Activated naive CD4-positive, alpha-beta T cell treated with anti-CD3 and anti-CD28 coated beads, Interleukin-2, amount 10 ng/mL, durations not matched to agents 7 days and 5 days (primary cell): ENCODE data around the gene RIPOR1.

Experiments used
- CTCF ChIA-PET: fragments of 350-600 bp; sonication (Branson Sonifier 250); formaldehyde crosslinking; loops from one replicate; lab custom pipeline; 2021; ENCODE audit warnings: antibody characterized with exemption; lab: Charles Lee
- DNase-seq: peaks from one replicate; pipeline ENCODE4 v3.0.0-alpha.2; 2020
- H3K27ac Mint-ChIP-seq: one replicate; pipeline ENCODE4 v1.8.0; 2021; ENCODE audit warnings: mild to moderate bottlenecking, moderate library complexity, mixed read lengths
- H3K27me3 Mint-ChIP-seq: one replicate; pipeline ENCODE4 v1.8.0; 2021; ENCODE audit warnings: mild to moderate bottlenecking, mixed read lengths
- H3K36me3 Mint-ChIP-seq: one replicate; pipeline ENCODE4 v1.8.0; 2021; ENCODE audit warnings: mixed read lengths
- H3K4me1 Mint-ChIP-seq: one replicate; pipeline ENCODE4 v1.8.0; 2021; ENCODE audit warnings: mixed read lengths
- H3K4me3 Mint-ChIP-seq: one replicate; pipeline ENCODE4 v1.8.0; 2021; ENCODE audit warnings: mild to moderate bottlenecking, moderate library complexity, mixed read lengths
- H3K9me3 Mint-ChIP-seq: one replicate; pipeline ENCODE4 v1.8.0; 2021; ENCODE audit warnings: mixed read lengths

The RIPOR1 gene

DNA sequence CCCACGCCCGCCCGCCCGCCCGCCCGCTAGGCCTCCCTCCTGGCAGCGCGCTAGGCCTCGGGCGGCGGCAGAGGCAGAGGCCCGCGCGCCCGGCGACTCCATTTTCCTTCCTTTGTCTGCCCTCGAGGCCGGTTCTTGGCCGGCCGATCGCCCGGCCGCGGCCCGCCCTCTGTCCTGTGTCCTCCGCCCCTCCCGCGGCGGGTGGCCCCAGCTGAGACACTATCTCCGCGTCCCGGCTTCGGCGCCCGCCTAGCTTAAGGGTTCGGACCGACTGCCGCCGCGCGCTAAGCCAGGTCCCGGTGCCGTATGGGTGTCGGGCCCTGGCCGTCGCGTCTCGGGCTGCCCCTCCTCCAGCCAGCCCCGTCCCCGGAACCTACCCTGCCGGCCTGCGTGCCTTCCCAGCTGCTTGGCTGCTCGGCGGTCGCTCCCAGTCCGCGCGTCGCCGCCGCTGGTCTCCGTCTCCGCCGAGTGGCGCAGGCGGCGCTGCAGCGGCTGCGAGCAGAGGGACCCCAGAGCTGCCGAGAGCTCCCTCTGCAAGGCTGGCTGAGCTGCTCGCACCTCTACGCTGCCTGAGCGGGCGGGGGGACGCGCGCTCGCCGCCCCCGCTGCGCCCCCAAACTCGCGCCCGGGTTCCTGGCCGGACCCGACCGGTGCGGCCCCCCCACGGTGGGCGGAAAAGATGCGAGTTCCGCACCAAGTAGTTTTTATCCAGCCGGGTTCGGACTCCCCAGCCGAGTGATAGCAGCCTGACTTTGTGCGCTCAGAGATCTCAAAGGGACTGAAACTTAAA, 34.5 kb downstream of the RIPOR1 start:
- H3K27ac Mint-ChIP-seq: peak overlapping the region; percentile 97
- peaks cover 21% of the 10 kb centered on the region for H3K36me3 Mint-ChIP-seq
- H3K4me1 Mint-ChIP-seq: peaks cover 55% of the 10 kb centered on the region
- CTCF ChIA-PET: interaction anchor here (0.8 to 7.8 kb wide), 15 partner anchors 9 to 108 kb away, joined by 3 to 171 read pairs (median 4); partner anchors contain the start of genes ACD and CARMIL2
- peak; percentile 70 for DNase-seq
- no peaks in the 10 kb centered on the region for H3K27me3 Mint-ChIP-seq
- H3K4me3 Mint-ChIP-seq: peak overlapping the region; percentile 89
- H3K9me3 Mint-ChIP-seq: no peaks in the 10 kb centered on the region

GRCh38 chr16:67563708-67564468, 35.3 kb downstream of the RIPOR1 start:
- peak overlapping the region; percentile 97 for H3K27ac Mint-ChIP-seq
- H3K27me3 Mint-ChIP-seq: no peaks in the 10 kb centered on the region
- CTCF ChIA-PET: interaction anchor here (0.7 to 7.8 kb wide), 13 partner anchors 12 to 104 kb away, joined by 3 to 171 read pairs (median 4); partner anchors contain the start of genes ACD and CARMIL2
- DNase-seq: peak; percentile 54
- H3K9me3 Mint-ChIP-seq: no peaks in the 10 kb centered on the region
- peak overlapping the region; percentile 89 for H3K4me3 Mint-ChIP-seq
- H3K4me1 Mint-ChIP-seq: peaks cover 58% of the 10 kb centered on the region
- peaks cover 21% of the 10 kb centered on the region for H3K36me3 Mint-ChIP-seq

GRCh38 chr16:67565470-67566100, 37.0 kb downstream of the RIPOR1 start:
- Mint-ChIP-seq H3K4me3 (peak overlapping the region; percentile 89), H3K9me3 (no peaks in the 10 kb centered on the region), H3K36me3 (peaks cover 12% of the 10 kb centered on the region), H3K27me3 (no peaks in the 10 kb centered on the region), H3K27ac (peak overlapping the region; percentile 72), H3K4me1 (peaks cover 45% of the 10 kb centered on the region)
- DNase-seq: no peak
- CTCF ChIA-PET: interaction anchor here (7.8 kb wide), 1 partner anchor 18 kb away, joined by 171 read pairs; no protein-coding TSS in a partner anchor

DNA sequence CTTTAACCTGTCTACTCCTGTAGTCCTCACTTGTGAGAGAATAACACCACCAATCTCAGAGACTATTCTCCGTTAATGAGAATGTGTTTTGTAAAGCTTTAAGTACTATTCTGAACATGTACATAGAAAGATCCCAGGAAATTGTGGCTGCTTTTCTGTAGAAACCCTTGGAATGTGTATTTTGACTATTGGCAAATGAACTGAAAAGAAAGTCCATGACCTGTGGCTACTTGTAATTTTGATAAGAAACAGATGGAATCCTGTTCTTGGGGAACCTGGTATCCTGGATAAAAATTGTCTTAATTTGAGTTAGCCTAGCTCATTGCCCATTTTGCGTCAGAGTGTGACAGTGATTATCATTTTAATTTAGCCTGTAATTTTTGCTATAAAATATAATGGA, 42.8 kb downstream of the RIPOR1 start:
- peaks cover 39% of the 10 kb centered on the region for H3K36me3 Mint-ChIP-seq

GRCh38 chr16:67571981-67572431, 43.4 kb downstream of the RIPOR1 start:
- H3K9me3 Mint-ChIP-seq: no peaks in the 10 kb centered on the region
- peaks cover 43% of the 10 kb centered on the region for H3K36me3 Mint-ChIP-seq
- H3K27ac Mint-ChIP-seq: no peak overlapping the region
- CTCF ChIA-PET: no interaction called here
- DNase-seq: no peak
- H3K27me3 Mint-ChIP-seq: no peaks in the 10 kb centered on the region
- no peak overlapping the region for H3K4me3 Mint-ChIP-seq
- H3K4me1 Mint-ChIP-seq: peaks cover 11% of the 10 kb centered on the region

More for the DNA sequence above, 42.8 kb downstream of the RIPOR1 start:
- no peak overlapping the region for H3K4me3 Mint-ChIP-seq
- CTCF ChIA-PET: interaction anchor here (0.7 to 1.1 kb wide), 2 partner anchors 21 to 73 kb away, joined by 3 read pairs; partner anchors contain the start of gene CARMIL2
- DNase-seq: no peak
- no peaks in the 10 kb centered on the region for H3K27me3 Mint-ChIP-seq
- H3K4me1 Mint-ChIP-seq: peaks cover 13% of the 10 kb centered on the region
- no peak overlapping the region for H3K27ac Mint-ChIP-seq
- H3K9me3 Mint-ChIP-seq: no peaks in the 10 kb centered on the region

DNA sequence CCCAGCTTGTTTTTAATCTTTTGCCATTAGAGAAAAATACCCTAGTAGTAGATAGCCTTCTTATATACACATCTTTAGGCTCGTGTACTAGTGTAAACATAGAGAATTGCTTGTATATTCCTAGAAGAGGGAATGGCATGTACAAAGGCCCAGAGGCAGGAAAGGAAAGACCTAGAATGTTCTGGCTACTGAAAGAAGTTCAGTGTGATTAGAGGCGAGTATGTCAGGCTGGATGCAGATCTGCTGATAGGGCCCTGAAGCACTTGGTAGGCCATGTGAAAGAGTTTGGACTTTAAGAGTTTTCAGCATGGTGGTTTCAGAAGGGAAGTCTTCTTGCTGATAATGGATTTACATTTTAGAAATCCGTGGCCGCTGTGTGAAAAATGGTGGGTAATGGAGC, 51.1 kb downstream of the RIPOR1 start:
- CTCF ChIA-PET: no interaction called here
- Mint-ChIP-seq H3K27me3 (no peaks in the 10 kb centered on the region), H3K9me3 (no peaks in the 10 kb centered on the region), H3K36me3 (peaks cover 30% of the 10 kb centered on the region), H3K4me3 (no peak overlapping the region), H3K27ac (peak overlapping the region; percentile 1), H3K4me1 (peaks cover 6% of the 10 kb centered on the region)
- no peak for DNase-seq

DNA sequence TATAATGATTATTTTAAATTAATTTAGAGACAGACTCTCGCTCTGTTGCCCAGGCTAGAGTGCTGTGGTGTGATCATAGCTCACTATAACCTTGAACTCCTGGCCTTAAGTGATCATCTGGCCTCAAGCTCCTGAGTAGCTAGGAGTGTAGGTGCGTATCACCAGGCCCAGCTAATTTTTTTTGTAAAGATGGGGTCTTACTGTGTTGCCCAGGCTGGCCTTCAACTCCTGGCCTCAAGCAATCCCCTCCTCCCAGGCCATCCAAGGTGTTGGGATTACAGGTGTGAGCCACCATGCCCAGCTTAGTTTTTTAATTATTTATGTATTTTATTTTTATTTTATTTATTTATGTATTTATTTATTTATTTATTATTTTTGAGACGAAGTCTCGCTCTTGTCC, 51.6 kb downstream of the RIPOR1 start:
- Mint-ChIP-seq H3K9me3 (no peaks in the 10 kb centered on the region), H3K4me3 (no peak overlapping the region), H3K36me3 (peaks cover 26% of the 10 kb centered on the region), H3K27me3 (no peaks in the 10 kb centered on the region), H3K27ac (no peak overlapping the region), H3K4me1 (peaks cover 6% of the 10 kb centered on the region)
- CTCF ChIA-PET: no interaction called here
- DNase-seq: no peak

DNA sequence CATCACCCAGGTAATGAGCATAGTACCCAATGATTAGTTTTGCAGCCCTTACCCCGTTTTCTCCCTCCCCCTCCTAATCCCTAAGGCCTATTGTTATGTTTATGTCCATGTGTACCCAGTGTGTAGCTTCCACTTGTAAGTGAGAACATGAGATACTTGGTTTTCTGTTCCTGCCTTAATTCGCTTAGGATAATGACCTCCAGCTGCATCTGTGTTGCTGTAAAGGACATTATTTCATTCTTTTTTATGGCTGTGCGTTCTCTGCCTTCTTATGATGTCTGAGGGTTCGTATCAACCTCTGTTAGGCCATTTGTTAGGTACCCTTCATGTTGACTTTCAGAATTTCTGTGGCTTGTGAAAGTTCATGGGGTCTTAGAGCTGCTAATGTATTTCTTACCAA, 64.7 kb downstream of the RIPOR1 start:
- H3K27me3 Mint-ChIP-seq: no peaks in the 10 kb centered on the region
- H3K36me3 Mint-ChIP-seq: peaks cover 9% of the 10 kb centered on the region
- no peak for DNase-seq
- CTCF ChIA-PET: interaction anchor here (0.6 kb wide), 1 partner anchor 626 kb away, joined by 4 read pairs; no protein-coding TSS in a partner anchor
- H3K4me3 Mint-ChIP-seq: no peak overlapping the region
- H3K4me1 Mint-ChIP-seq: peaks cover 18% of the 10 kb centered on the region
- H3K9me3 Mint-ChIP-seq: no peaks in the 10 kb centered on the region
- no peak overlapping the region for H3K27ac Mint-ChIP-seq

- Mint-ChIP-seq H3K4me3 (no peak overlapping the region), H3K27me3 (no peaks in the 10 kb centered on the region), H3K4me1 (peaks cover 18% of the 10 kb centered on the region), H3K9me3 (no peaks in the 10 kb centered on the region), H3K36me3 (peaks cover 8% of the 10 kb centered on the region), H3K27ac (no peak overlapping the region)
- no peak for DNase-seq
- CTCF ChIA-PET: interaction anchor here (0.6 kb wide), 1 partner anchor 626 kb away, joined by 4 read pairs; no protein-coding TSS in a partner anchor
These were observed 65.1 kb downstream of the RIPOR1 start for GRCh38 chr16:67593701-67594100.

GRCh38 chr16:67594256-67594915, 65.8 kb downstream of the RIPOR1 start:
- H3K36me3 Mint-ChIP-seq: peaks cover 7% of the 10 kb centered on the region
- no peak overlapping the region for H3K4me3 Mint-ChIP-seq
- H3K9me3 Mint-ChIP-seq: no peaks in the 10 kb centered on the region
- no peak overlapping the region for H3K27ac Mint-ChIP-seq
- peaks cover 20% of the 10 kb centered on the region for H3K4me1 Mint-ChIP-seq
- CTCF ChIA-PET: interaction anchor here (0.7 to 1.1 kb wide), 2 partner anchors 32 to 47 kb away, joined by 3 read pairs; partner anchors contain the start of gene CTCF
- no peak for DNase-seq
- H3K27me3 Mint-ChIP-seq: no peaks in the 10 kb centered on the region

- Mint-ChIP-seq H3K27ac (no peak overlapping the region), H3K27me3 (no peaks in the 10 kb centered on the region), H3K9me3 (no peaks in the 10 kb centered on the region), H3K4me3 (no peak overlapping the region), H3K4me1 (peaks cover 23% of the 10 kb centered on the region), H3K36me3 (peaks cover 4% of the 10 kb centered on the region)
- no peak for DNase-seq
- CTCF ChIA-PET: interaction anchor here (0.6 to 1.2 kb wide), 4 partner anchors 18 to 109 kb away, joined by 3 to 6 read pairs (median 3); partner anchors contain the start of gene CTCF
These were observed 66.3 kb downstream of the RIPOR1 start for GRCh38 chr16:67594956-67595355.
